GM12878 (cell line): ENCODE results near the gene TIAM1.

Experiments used
- BHLHE40 ChIP-seq, 2 experiments: fragments of 450-650 bp in 1 of 2; IDR thresholded peaks; 2 replicates each; pipeline ENCODE4 v1.6.1; 2011 to 2017; ENCODE audit warnings: low read depth in 2 of 2, borderline replicate concordance in 1 of 2, improper control_type of control experiment in 1 of 2, low read length in 1 of 2, mild to moderate bottlenecking in 1 of 2
- CHD2 ChIP-seq: IDR thresholded peaks from 2 replicates; pipeline ENCODE4 v1.6.1; 2011; ENCODE audit warnings: low read depth, low read length, improper control_type of control experiment, borderline replicate concordance
- FOS ChIP-seq: IDR thresholded peaks from 3 replicates; pipeline ENCODE4 v1.6.1; 2011; ENCODE audit warnings: borderline replicate concordance; ENCODE audit not compliant: insufficient read length; ENCODE audit errors: extremely low read depth
- MTA3 ChIP-seq: IDR thresholded peaks from 2 replicates; pipeline ENCODE4 v1.6.1; 2012; ENCODE audit warnings: low read length, inconsistent platforms, borderline replicate concordance
- POLR2A ChIP-seq: IDR thresholded peaks from 2 replicates; pipeline ENCODE4 v1.6.1; 2011; ENCODE audit warnings: low read depth, mild to moderate bottlenecking, low read length
- POLR2AphosphoS5 ChIP-seq: IDR thresholded peaks from 2 replicates; pipeline ENCODE4 v1.6.1; 2011; ENCODE audit warnings: mild to moderate bottlenecking, low read length, inconsistent platforms
- RAD21 ChIP-seq: IDR thresholded peaks from 2 replicates; pipeline ENCODE4 v1.6.1; 2011; ENCODE audit warnings: mild to moderate bottlenecking, low read depth, low read length, moderate library complexity; ENCODE audit not compliant: insufficient read depth
- TAF1 ChIP-seq: IDR thresholded peaks from 2 replicates; pipeline ENCODE4 v1.6.1; 2011; ENCODE audit warnings: mild to moderate bottlenecking, low read depth, low read length, borderline replicate concordance
- YBX1 ChIP-seq: fragments of 450-650 bp; IDR thresholded peaks from 2 replicates; pipeline ENCODE4 v1.6.1; 2016; ENCODE audit warnings: antibody characterized with exemption
- ZNF217 ChIP-seq: fragments of 450-650 bp; IDR thresholded peaks from 2 replicates; pipeline ENCODE4 v1.6.1; 2017; ENCODE audit warnings: antibody characterized with exemption, mild to moderate bottlenecking
- TF ChIP-seq, protein P1 (sequence below), 3 experiments: IDR thresholded peaks in 2 of 3; conservative IDR thresholded peaks in 1 of 3; 2 replicates each; pipeline ENCODE4 v1.5.1; 2011; ENCODE audit warnings: low read depth in 3 of 3, low read length in 3 of 3, mild to moderate bottlenecking in 3 of 3, control low read depth in 2 of 3, moderate library complexity in 2 of 3, inconsistent platforms in 1 of 3, mixed read lengths in 1 of 3; ENCODE audit not compliant: control insufficient read depth in 2 of 3, insufficient read depth in 1 of 3; ENCODE audit errors: extremely low read depth in 1 of 3
- TF ChIP-seq, protein P2 (sequence below): fragments of 450-650 bp; IDR thresholded peaks from 2 replicates; pipeline ENCODE4 v1.6.1; 2018; ENCODE audit warnings: borderline replicate concordance, mild to moderate bottlenecking; ENCODE audit not compliant: partially characterized antibody

DNA sequence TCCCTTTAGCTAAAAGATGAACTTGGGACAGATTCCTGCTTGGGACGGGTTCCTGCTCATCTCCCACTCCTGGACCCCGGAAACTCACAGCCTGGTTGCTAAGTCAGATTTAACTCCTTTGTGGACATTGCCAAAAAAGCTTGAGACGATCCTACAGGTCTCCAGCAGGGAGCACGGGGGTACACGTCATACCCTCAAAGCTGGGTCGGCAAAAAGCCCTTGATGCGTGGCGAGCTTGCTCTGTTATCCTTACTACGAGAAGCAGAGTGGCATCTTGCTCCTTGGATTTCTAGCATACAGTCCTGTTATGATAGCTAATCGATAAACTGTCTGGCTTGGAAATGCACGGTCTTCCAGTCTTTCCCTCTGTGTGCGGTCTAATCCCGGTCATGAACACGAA, 244.9 kb downstream of the TIAM1 start:
- TF ChIP-seq YBX1 (no peak), FOS (no peak), CHD2 (no peak), POLR2A (no peak), ZNF217 (no peak), POLR2AphosphoS5 (no peak), MTA3 (no peak), BHLHE40 (IDR thresholded peaks at IDR 0.05; ENCODE audit: borderline replicate concordance in 1 of 2, low read depth in 2 of 2, low read length in 1 of 2) (no peak), TAF1 (no peak), RAD21 (no peak)
- TF ChIP-seq, protein P1, sequence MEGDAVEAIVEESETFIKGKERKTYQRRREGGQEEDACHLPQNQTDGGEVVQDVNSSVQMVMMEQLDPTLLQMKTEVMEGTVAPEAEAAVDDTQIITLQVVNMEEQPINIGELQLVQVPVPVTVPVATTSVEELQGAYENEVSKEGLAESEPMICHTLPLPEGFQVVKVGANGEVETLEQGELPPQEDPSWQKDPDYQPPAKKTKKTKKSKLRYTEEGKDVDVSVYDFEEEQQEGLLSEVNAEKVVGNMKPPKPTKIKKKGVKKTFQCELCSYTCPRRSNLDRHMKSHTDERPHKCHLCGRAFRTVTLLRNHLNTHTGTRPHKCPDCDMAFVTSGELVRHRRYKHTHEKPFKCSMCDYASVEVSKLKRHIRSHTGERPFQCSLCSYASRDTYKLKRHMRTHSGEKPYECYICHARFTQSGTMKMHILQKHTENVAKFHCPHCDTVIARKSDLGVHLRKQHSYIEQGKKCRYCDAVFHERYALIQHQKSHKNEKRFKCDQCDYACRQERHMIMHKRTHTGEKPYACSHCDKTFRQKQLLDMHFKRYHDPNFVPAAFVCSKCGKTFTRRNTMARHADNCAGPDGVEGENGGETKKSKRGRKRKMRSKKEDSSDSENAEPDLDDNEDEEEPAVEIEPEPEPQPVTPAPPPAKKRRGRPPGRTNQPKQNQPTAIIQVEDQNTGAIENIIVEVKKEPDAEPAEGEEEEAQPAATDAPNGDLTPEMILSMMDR (IDR thresholded peaks at IDR 0.05 in 2 of 3, conservative IDR thresholded peaks at IDR 0.05 in 1 of 3; ENCODE audit: control insufficient read depth in 2 of 3, extremely low read depth in 1 of 3, insufficient read depth in 1 of 3, low read depth in 3 of 3, low read length in 3 of 3), result no peak
- TF ChIP-seq, protein P2, sequence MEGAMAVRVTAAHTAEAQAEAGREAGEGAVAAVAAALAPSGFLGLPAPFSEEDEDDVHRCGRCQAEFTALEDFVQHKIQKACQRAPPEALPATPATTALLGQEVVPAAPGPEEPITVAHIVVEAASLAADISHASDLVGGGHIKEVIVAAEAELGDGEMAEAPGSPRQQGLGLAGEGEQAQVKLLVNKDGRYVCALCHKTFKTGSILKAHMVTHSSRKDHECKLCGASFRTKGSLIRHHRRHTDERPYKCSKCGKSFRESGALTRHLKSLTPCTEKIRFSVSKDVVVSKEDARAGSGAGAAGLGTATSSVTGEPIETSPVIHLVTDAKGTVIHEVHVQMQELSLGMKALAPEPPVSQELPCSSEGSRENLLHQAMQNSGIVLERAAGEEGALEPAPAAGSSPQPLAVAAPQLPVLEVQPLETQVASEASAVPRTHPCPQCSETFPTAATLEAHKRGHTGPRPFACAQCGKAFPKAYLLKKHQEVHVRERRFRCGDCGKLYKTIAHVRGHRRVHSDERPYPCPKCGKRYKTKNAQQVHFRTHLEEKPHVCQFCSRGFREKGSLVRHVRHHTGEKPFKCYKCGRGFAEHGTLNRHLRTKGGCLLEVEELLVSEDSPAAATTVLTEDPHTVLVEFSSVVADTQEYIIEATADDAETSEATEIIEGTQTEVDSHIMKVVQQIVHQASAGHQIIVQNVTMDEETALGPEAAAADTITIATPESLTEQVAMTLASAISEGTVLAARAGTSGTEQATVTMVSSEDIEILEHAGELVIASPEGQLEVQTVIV, result no peak
